Lung (tissue), 12 donors: ENCODE results near the gene B3GALT5. TPM values are rescaled to one million over a fixed set of nuclear protein-coding genes. Genes with fewer than 3 reads are reported as not detected.
"Not testable (repeated sequence)": the region's sequence is repeated elsewhere in the genome, so short reads cannot be mapped to it uniquely, and the experiment has no call there.

ENCODE experiments used
- ATAC-seq: fragments of 200-7000 bp; cut with Tn5 transposase; one replicate; pipeline ENCODE4 v1.9.1; 2020; ENCODE audit warnings: moderate number of reproducible peaks; ENCODE audit not compliant: insufficient read depth, low FRiP score
- DNase-seq, 3 donors: peaks; one replicate each; pipeline ENCODE4 v3.0.0-alpha.2; 2013 to 2017
- H3K27ac ChIP-seq, 2 donors: one replicate each; pipeline ENCODE4 v1.5.1; 2013; ENCODE audit warnings: mild to moderate bottlenecking in 2 of 2, moderate library complexity in 2 of 2, control low read depth in 1 of 2, inconsistent platforms in 1 of 2, low read depth in 1 of 2, low read length in 1 of 2
- H3K27me3 ChIP-seq, 3 donors: one replicate each; pipeline ENCODE4 v1.5.1; 2013; ENCODE audit warnings: low read length in 2 of 3; ENCODE audit not compliant: control insufficient read depth in 3 of 3, insufficient read depth in 3 of 3
- H3K36me3 ChIP-seq, 4 donors: one replicate each; pipeline ENCODE4 v1.5.1; 2013; ENCODE audit warnings: low read length in 4 of 4, mild to moderate bottlenecking in 1 of 4, moderate library complexity in 1 of 4; ENCODE audit not compliant: control insufficient read depth in 4 of 4, insufficient read depth in 4 of 4
- H3K4me1 ChIP-seq, 5 donors: one replicate each; pipeline ENCODE4 v1.5.1; 2013; ENCODE audit warnings: low read length in 5 of 5, mild to moderate bottlenecking in 2 of 5, moderate library complexity in 1 of 5; ENCODE audit not compliant: control insufficient read depth in 5 of 5, insufficient read depth in 5 of 5
- H3K4me3 ChIP-seq: one replicate; pipeline ENCODE4 v1.5.1; 2013; ENCODE audit warnings: mild to moderate bottlenecking, control low read depth, moderate library complexity
- H3K9ac ChIP-seq, 2 donors: one replicate each; pipeline ENCODE4 v1.5.1; 2013; ENCODE audit warnings: low read length in 2 of 2, control low read depth in 1 of 2; ENCODE audit not compliant: insufficient read depth in 1 of 2
- H3K9me3 ChIP-seq, 4 donors: one replicate each; pipeline ENCODE4 v1.5.1; 2013; ENCODE audit warnings: low read length in 3 of 4, mild to moderate bottlenecking in 1 of 4, moderate library complexity in 1 of 4; ENCODE audit not compliant: control insufficient read depth in 4 of 4, insufficient read depth in 3 of 4
- WGBS, 2 donors: extraction: QIAGEN DNeasy Blood & Tissue Kit; methylation state at CpG; one replicate each; pipeline ENCODE4 v1.1.7; 2013; 5-methylcytosine and 5-hydroxymethylcytosine counted together
- polyA plus RNA-seq, 2 donors: library from polyadenylated mRNA; stranded (reverse); fragments of 200-250 nt; gene quantifications; one replicate each; pipeline ENCODE4 v1.2.1, GENCODE V29; 2013
- total RNA-seq, 2 donors: library from RNA; depleted of rRNA in 1 of 2; stranded (reverse); fragments of >200 nt in 1 of 2; gene quantifications; one replicate each; pipeline ENCODE4 v1.2.1, GENCODE V29; 2014 to 2021
- TF ChIP-seq, protein P1 (sequence below): IDR thresholded peaks from 2 replicates; pipeline ENCODE4 v1.5.1; 2012; ENCODE audit warnings: mild to moderate bottlenecking; ENCODE audit errors: control extremely low read depth, extremely low read depth
- donor health status: control.
- donor health status: control.
- donor health status: Bipolar disorder and iron deficiency.
- donor health status: healthy.
- donor health status: DM: yes; HTN: yes; CAD: no.

Gene B3GALT5
- total and polyA plus RNA-seq, 4 donors: 0.02 to 1.1 (median 0.50) TPM

DNA sequence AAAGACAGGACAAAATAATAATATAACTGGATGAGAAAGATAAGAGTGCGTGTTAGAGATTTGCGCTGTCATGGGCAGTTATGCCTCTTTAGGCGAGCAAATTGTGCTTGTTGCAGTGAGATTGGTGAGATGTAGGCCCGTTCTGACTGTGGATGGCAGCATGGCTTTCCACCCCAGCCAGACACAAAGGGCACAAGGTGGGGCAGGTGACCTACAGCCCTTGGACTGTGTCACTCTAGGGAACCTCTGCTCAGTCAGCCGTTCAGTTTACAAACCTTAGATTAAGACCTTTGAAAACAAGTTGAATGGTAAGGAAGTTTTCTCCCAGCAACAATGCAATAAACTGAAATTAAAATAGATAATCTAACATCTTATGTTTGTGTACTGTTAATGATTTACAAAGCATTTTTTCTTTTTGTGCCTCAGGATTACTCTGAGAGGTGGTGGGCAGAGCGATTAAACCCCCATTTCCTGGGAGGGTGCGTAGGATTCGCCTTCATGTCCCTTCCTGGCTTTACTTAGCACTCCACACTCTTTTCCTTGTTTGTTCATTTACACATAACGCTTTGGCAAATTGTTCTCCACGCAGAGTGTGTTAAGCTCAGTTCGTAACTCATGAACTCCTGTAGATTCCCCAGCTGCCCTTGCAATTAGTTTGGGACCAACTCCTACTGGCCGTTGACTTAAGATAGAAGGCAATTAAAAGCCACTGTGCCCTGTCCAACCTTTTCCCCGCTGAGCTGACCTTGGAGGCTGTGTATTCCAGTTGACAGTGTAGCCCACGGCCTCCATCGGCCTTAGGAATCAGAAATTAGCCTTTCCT is 74.1 kb downstream of the B3GALT5 start:
- DNase-seq (no peak), ATAC-seq (no peak)
- Histone ChIP-seq H3K4me1 (no peaks in the 10 kb centered on the region), H3K27ac (no peak overlapping the region), H3K36me3 (no peaks in the 10 kb centered on the region), H3K9me3 (peaks cover 0 to 4% (median 0%) of the 10 kb centered on the region in 4 donors), H3K4me3 (no peak overlapping the region), H3K9ac (no peak overlapping the region), H3K27me3 (no peaks in the 10 kb centered on the region)
- TF ChIP-seq, protein P1, sequence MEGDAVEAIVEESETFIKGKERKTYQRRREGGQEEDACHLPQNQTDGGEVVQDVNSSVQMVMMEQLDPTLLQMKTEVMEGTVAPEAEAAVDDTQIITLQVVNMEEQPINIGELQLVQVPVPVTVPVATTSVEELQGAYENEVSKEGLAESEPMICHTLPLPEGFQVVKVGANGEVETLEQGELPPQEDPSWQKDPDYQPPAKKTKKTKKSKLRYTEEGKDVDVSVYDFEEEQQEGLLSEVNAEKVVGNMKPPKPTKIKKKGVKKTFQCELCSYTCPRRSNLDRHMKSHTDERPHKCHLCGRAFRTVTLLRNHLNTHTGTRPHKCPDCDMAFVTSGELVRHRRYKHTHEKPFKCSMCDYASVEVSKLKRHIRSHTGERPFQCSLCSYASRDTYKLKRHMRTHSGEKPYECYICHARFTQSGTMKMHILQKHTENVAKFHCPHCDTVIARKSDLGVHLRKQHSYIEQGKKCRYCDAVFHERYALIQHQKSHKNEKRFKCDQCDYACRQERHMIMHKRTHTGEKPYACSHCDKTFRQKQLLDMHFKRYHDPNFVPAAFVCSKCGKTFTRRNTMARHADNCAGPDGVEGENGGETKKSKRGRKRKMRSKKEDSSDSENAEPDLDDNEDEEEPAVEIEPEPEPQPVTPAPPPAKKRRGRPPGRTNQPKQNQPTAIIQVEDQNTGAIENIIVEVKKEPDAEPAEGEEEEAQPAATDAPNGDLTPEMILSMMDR: no peak
- 79 to 89% methylated on average over 15 of the region's 15 CpGs for WGBS, 2 donors

- ATAC-seq: no peak
Measured at GRCh38 chr21:39688010-39688409, 75.3 kb downstream of the B3GALT5 start.

DNA sequence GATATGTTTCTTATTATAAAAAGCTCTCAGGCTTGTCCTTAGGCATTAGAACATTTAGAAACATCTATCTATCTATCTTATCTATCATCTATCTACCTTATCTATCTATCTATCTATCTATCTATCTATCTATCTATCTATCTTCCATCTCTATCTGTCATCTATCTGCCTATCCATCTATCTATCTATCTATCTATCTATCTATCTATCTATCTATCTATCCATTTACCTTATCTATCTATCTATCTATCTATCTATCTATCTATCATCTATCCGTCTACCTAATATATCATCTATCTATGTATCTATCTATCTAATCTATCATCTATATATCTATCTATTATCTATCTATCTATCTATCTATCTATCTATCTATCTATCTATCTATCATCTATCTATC is 77.1 kb downstream of the B3GALT5 start:
- DNase-seq, H3K9ac ChIP-seq, ATAC-seq, H3K4me3 ChIP-seq, H3K27ac ChIP-seq, H3K4me1 ChIP-seq, H3K9me3 ChIP-seq, H3K27me3 ChIP-seq, H3K36me3 ChIP-seq: not testable (repeated sequence)
- 82 to 94% methylated on average over 1 of the region's 1 CpG for WGBS, 2 donors

More at GRCh38 chr21:39688010-39688409, 75.3 kb downstream of the B3GALT5 start:
- Histone ChIP-seq H3K27me3 (no peaks in the 10 kb centered on the region), H3K9ac (no peak overlapping the region), H3K9me3 (peaks cover 0 to 4% (median 0%) of the 10 kb centered on the region in 4 donors), H3K36me3 (no peaks in the 10 kb centered on the region), H3K4me3 (no peak overlapping the region), H3K27ac (no peak overlapping the region), H3K4me1 (no peaks in the 10 kb centered on the region)
- DNase-seq: no peak
- TF ChIP-seq, protein P1: no peak
- 60 to 75% methylated on average over 1 of the region's 1 CpG for WGBS, 2 donors

- Histone ChIP-seq H3K4me1 (no peaks in the 10 kb centered on the region), H3K36me3 (no peaks in the 10 kb centered on the region), H3K27ac (no peak overlapping the region), H3K4me3 (no peak overlapping the region), H3K9ac (no peak overlapping the region), H3K9me3 (peaks cover 0 to 4% (median 0%) of the 10 kb centered on the region in 4 donors), H3K27me3 (no peaks in the 10 kb centered on the region)
- no peak for DNase-seq
- WGBS, 2 donors: 64 to 68% methylated on average over 4 of the region's 4 CpGs
- TF ChIP-seq, protein P1: no peak
- no peak for ATAC-seq
Measured at GRCh38 chr21:39690454-39690853, 77.7 kb downstream of the B3GALT5 start.
